Brain microvascular endothelial cell (primary cell): ENCODE results near the gene PHTF2.

Experiments used
- DNase-seq: peaks from one replicate; pipeline ENCODE4 v3.0.0-alpha.2; 2020
- H3K27ac ChIP-seq: fragments of 250-450 bp; sonication (Bioruptor Pico); 2 replicates; pipeline ENCODE4 v1.5.1; 2020; ENCODE audit warnings: mild to moderate bottlenecking, moderate library complexity
- H3K27me3 ChIP-seq: fragments of 250-450 bp; sonication (Bioruptor Pico); replicated peaks from 2 replicates; pipeline ENCODE4 v1.5.1; 2020; ENCODE audit warnings: mild to moderate bottlenecking
- H3K36me3 ChIP-seq: fragments of 250-450 bp; sonication (Bioruptor Pico); replicated peaks from 2 replicates; pipeline ENCODE4 v1.5.1; 2020; ENCODE audit warnings: mild to moderate bottlenecking
- H3K4me3 ChIP-seq: 2 replicates; pipeline ENCODE4 v1.5.1; 2011; ENCODE audit warnings: low read depth, mild to moderate bottlenecking, control low read depth, low read length, moderate library complexity
- CTCF ChIP-seq: IDR thresholded peaks from 2 replicates; pipeline ENCODE4 v1.5.1; 2011; ENCODE audit warnings: low read depth, mild to moderate bottlenecking, moderate library complexity, low read length, control low read depth, inconsistent platforms; ENCODE audit errors: missing control alignments
- in situ Hi-C: cut with HindIII; loops from 2 replicates; pipeline ENCODE4 v1.10.0; 2017; ENCODE audit warnings: low sequenced_read_pairs, low pct_ligation_motif_present

The PHTF2 gene

DNA sequence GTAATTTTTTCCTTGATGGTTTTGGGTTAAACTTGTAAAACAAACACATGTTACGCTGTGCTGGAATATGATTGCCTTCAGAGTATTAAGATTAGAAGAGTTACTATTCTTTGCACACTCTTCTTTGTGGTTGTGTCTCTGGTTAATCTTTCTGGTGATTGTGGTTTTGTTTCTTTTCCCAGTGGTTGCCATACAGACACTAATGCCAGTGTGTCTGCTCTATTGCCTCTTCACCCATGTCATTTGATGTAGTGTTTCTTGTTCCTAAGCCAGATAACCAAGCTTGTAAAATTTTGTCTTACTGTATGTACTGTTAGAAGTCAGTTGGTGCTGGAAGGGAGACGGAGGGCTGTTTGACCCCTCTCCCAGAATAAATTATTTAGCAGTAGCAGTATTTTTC, 124.8 kb downstream of the PHTF2 start:
- Histone ChIP-seq H3K27me3 (no peaks in the 10 kb centered on the region), H3K4me3 (no peak overlapping the region), H3K27ac (no peak overlapping the region), H3K36me3 (peaks cover 2% of the 10 kb centered on the region)
- no peak for TF ChIP-seq CTCF
- DNase-seq: no peak
- in situ Hi-C loops: no loop called here

DNA sequence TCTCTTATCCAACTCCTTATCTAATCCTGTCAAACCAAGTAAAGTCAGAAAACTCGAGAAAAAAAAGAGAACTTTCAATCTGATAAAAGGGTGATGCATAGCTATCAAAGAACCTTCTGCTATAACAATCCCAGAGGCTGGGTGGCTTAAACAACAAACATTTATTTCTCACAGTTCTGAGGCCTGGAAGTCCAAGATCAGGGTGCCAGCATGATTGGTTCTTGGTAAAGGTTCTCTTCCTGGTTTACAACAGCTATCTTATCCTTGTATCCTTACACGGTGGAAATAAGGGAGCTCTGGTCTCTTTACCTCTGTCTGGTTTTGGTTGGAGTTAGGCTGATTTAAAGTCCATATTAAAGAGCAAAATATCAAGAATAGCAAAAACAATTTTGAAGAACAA, 131.9 kb downstream of the PHTF2 start:
- no peak overlapping the region for H3K27ac ChIP-seq
- TF ChIP-seq CTCF: no peak
- no peaks in the 10 kb centered on the region for H3K27me3 ChIP-seq
- in situ Hi-C loops: no loop called here
- DNase-seq: no peak
- no peaks in the 10 kb centered on the region for H3K36me3 ChIP-seq
- H3K4me3 ChIP-seq: no peak overlapping the region

DNA sequence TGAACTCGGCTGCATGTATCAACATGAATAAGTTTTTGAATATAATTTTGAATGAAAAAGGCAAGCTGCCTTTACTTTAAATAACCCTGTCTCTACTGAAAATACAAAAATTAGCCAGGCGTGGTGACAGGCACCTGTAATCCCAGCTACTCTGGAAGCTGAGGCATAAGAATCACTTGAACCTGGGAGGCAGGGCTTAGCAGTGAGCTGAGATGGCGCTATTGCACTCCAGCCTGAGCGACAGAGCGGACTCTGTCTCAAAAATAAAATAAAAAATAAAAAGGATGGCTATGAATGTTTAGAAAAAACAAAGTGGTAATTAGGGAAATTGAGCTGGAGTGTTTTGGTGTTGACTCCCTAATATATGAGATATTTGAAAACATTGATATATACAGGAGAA, 133.3 kb downstream of the PHTF2 start:
- no peaks in the 10 kb centered on the region for H3K36me3 ChIP-seq
- TF ChIP-seq CTCF: no peak

DNA sequence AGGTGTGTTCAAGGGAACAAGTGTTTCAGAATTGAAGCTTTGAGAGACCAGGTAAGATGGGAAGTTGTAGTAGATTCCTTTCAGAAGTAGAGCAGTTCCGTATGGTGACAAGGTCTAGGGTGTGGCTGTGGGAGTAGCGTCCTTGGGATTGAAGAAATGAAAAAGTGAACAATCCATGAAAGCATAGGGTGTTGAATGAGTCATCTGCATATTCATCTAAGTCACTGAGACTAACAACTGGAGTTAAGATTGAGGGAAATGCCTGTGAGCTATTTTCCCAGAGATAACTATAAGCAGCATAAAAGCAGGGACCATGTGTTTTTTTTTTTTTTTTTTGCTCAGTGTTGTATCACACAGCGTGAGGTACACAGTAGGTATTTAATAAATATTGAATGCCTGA, 134.8 kb downstream of the PHTF2 start:
- no peak for TF ChIP-seq CTCF
- Histone ChIP-seq H3K36me3 (no peaks in the 10 kb centered on the region), H3K27ac (no peak overlapping the region), H3K4me3 (no peak overlapping the region), H3K27me3 (no peaks in the 10 kb centered on the region)
- in situ Hi-C loops: no loop called here
- DNase-seq: peak; percentile 37

More for the DNA sequence above, 133.3 kb downstream of the PHTF2 start:
- Histone ChIP-seq H3K27me3 (no peaks in the 10 kb centered on the region), H3K27ac (no peak overlapping the region), H3K4me3 (no peak overlapping the region)
- in situ Hi-C loops: no loop called here
- DNase-seq: no peak

DNA sequence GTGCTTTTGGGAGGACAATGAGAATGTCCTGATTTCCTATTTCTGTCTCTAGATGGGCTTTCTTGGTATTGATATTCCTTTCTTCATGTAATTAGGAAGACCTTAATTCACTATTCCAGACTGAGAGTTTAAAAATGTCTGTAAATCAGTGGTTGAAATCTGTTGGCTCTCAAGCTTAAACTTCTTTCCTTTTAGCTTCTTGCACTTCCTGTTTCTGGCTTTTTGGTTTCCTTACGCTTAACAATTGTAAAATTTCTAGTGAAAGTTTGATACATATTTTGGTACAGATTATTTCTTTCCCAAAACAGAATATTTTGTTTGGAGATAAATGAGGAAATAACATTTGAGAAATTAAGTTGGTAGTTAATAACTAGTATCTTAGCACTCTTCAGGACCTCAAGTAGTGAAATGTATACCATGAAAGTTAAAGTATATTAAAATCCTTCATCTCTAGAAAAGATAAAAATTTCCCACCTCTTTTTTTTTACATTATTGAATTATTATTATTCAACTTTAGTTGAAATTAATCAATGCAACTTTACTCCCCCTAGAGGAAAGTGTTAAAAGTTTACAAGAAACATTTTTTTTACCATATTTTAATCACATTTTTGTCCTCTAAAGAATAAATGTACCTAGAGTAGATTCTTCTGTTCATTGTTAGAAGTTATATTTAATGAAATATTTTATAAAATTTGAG, 137.2 kb downstream of the PHTF2 start:
- Histone ChIP-seq H3K4me3 (no peak overlapping the region), H3K36me3 (no peaks in the 10 kb centered on the region), H3K27ac (no peak overlapping the region), H3K27me3 (no peaks in the 10 kb centered on the region)
- DNase-seq: no peak
- no peak for TF ChIP-seq CTCF
- in situ Hi-C loops: no loop called here

DNA sequence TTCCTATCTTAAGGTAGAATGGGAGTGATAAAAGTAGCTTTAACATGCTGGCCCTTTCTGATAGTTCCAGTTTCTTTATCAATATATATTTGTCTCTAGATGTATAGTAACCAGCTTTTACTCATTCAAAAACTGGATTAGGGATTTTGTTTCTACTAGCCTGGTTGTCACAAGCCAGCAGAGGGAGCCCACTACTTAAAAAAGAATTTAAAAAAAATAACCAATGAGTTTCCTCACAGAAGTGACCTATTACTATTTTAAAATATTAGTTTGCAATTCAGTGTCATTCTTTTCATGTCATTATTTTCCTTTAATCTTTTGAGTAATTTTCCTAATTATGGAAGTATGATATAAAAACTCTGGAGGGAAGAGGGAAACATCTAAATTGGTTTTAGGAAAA, 142.1 kb downstream of the PHTF2 start:
- TF ChIP-seq CTCF: peak; percentile 72
- H3K27ac ChIP-seq: no peak overlapping the region
- no peak overlapping the region for H3K4me3 ChIP-seq
- no peaks in the 10 kb centered on the region for H3K36me3 ChIP-seq
- peak; percentile 33 for DNase-seq
- H3K27me3 ChIP-seq: no peaks in the 10 kb centered on the region
- in situ Hi-C loops: no loop called here
